NT2/D1 (cell line): ENCODE measurements around the gene FFAR2.

ENCODE experiments used
- SUZ12 ChIP-seq: IDR thresholded peaks from 2 replicates; pipeline ENCODE4 v1.6.1; 2011; ENCODE audit not compliant: insufficient read length, insufficient read depth; ENCODE audit errors: extremely low read depth
- YY1 ChIP-seq: IDR thresholded peaks from 2 replicates; pipeline ENCODE4 v1.6.1; 2011; ENCODE audit not compliant: insufficient read length, insufficient read depth

DNA sequence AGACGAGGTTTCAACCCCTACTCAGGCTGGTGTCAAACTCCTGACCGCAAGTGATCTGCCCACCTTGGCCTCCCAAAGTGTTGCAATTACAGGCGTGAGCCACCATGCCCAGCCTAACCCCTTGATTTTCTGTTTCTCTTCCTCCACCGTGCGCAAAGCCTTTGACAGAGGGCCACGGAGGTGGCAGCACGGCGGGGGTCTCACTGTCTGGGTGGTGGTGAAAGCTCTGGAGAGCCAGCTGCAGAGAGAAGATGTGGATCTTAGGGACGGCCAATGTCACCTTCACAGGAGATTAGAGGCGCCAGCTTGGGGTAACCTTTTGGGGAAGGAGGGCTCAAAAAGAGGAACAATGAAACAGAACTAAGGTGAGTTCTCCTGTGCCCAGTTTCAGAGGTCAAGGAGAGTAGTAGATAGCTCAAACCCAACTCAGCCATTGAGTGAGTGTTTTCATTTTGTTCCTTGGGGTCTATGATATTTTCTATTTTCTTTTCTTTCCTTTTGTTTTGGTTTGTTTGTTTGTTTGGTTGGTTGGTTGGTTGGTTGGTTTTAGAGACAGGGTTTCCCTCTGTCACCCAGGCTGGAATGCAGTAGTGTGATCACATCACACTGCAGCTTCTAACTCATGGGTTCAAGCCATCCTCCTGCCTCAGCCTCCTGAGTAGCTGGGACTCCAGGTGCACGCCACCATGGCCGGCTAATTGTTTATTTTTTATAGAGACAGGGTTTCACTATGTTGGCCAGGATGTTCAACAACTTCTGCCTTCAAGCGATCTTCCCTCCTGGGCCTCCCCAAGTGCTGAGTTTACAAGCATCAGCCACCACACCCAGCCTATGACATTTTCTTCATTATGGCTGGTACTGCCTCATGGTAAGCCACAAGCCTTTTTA, 39.5 kb upstream of the FFAR2 start:
- TF ChIP-seq YY1 (no peak), SUZ12 (no peak)
